Esophagus squamous epithelium (tissue), 5 donors: ENCODE data around the gene GTPBP3. TPM values are rescaled to one million over a fixed set of nuclear protein-coding genes. Genes with fewer than 3 reads are reported as not detected.

Source experiments
- DNase-seq: peaks from one replicate; lab custom pipeline; 2025; lab: John Stamatoyannopoulos, UW
- H3K27ac ChIP-seq, 4 donors: fragments of 200-600 bp; sonication (generic); one replicate each; pipeline ENCODE4 v1.5.1; 2016 to 2019; ENCODE audit warnings: mild to moderate bottlenecking in 1 of 4
- H3K27me3 ChIP-seq, 4 donors: fragments of 200-600 bp; sonication (generic); 1 replicate in 3 of 4; 2 replicates in 1 of 4; pipeline versions ENCODE4 v1.5.1 to v1.6.0; 2017 to 2021; ENCODE audit warnings: antibody characterized with exemption in 1 of 4
- H3K36me3 ChIP-seq, 3 donors: fragments of 200-600 bp; sonication (generic); one replicate each; pipeline ENCODE4 v1.5.1; 2016 to 2019
- H3K4me1 ChIP-seq, 3 donors: fragments of 200-600 bp; sonication (generic); one replicate each; pipeline ENCODE4 v1.5.1; 2017 to 2019
- H3K4me3 ChIP-seq, 4 donors: fragments of 200-600 bp; sonication (generic); 1 replicate in 3 of 4; 2 replicates in 1 of 4; pipeline ENCODE4 v1.5.1; 2016 to 2019; ENCODE audit warnings: mild to moderate bottlenecking in 2 of 4, moderate library complexity in 1 of 4
- H3K9me3 ChIP-seq, 3 donors: fragments of 200-600 bp; sonication (generic); one replicate each; pipeline ENCODE4 v1.5.1; 2016 to 2019
- CTCF ChIP-seq, 6 experiments: fragments of 450-650 bp in 4 of 6; fragments of 200-600 bp in 2 of 6; sonication (generic) in 2 of 6; IDR thresholded peaks; one replicate each; pipeline ENCODE4 v1.5.1; 2016 to 2019; ENCODE audit warnings: antibody characterized with exemption in 6 of 6, mild to moderate bottlenecking in 4 of 6, moderate library complexity in 4 of 6
- POLR2A ChIP-seq, 4 donors: fragments of 450-650 bp; IDR thresholded peaks; one replicate each; pipeline ENCODE4 v1.6.1; 2017; ENCODE audit warnings: antibody characterized with exemption in 4 of 4, mild to moderate bottlenecking in 4 of 4, moderate library complexity in 3 of 4
- whole genome bisulfite sequencing, 2 donors: methylation state at CpG; one replicate each; pipeline ENCODE4 v1.1.5; 2018; 5-methylcytosine and 5-hydroxymethylcytosine counted together
- intact Hi-C: fragments of 100-400 bp; cut with DNase I; formaldehyde crosslinking; loops from one replicate; pipeline ENCODE4 v1.15.0; 2022
- total RNA-seq, 4 donors: library from RNA; depleted of rRNA; stranded (reverse); fragments of >200 nt; gene quantifications; one replicate each; pipeline ENCODE4 v1.1.0, GENCODE V29; 2016
- donor health status: DM: yes; HTN: yes; CAD: no.

GTPBP3 gene
- 10 to 100 TPM; 22.7 to 34.9 (median 31.4) TPM for total RNA-seq

GRCh38 chr19:17336872-17337674 lies at the start of gene GTPBP3:
Gene GTPBP3 (plus strand): TSS chr19:17337553. CDS start chr19:17337612, 59 bp downstream.
- peak within 1 kb of the TSS; percentile 57 to 89 (median 77) for H3K4me3 ChIP-seq
- H3K4me1 ChIP-seq: peaks cover 35 to 76% (median 38%) of the 10 kb centered on the region in 3 donors
- peak in 1 of 4 donors; percentile 40 for TF ChIP-seq POLR2A (IDR thresholded peaks at IDR 0.05)
- TF ChIP-seq CTCF (IDR thresholded peaks at IDR 0.05): no peak
- peak within 1 kb of the TSS; percentile 87 to 98 (median 96) for H3K27ac ChIP-seq
- H3K36me3 ChIP-seq: peaks cover 0 to 27% (median 0%) of the 10 kb centered on the region in 3 donors
- peak; percentile 92 for DNase-seq
- H3K9me3 ChIP-seq: no peaks in the 10 kb centered on the region
- 0 to 1% methylated on average over 17 to 27 of the region's 41 CpGs for WGBS, 2 donors
- H3K27me3 ChIP-seq: peaks cover 0 to 4% (median 0%) of the 10 kb centered on the region in 4 donors
- intact Hi-C loops: no loop called here

GRCh38 chr19:17289489-17289888 lies 47.9 kb upstream of the GTPBP3 start:
- Histone ChIP-seq H3K36me3 (peaks cover 0 to 6% (median 0%) of the 10 kb centered on the region in 3 donors), H3K27ac (no peak overlapping the region), H3K4me1 (peaks cover 8 to 34% (median 8%) of the 10 kb centered on the region in 3 donors), H3K27me3 (peaks cover 0 to 11% (median 0%) of the 10 kb centered on the region in 4 donors), H3K4me3 (no peak overlapping the region), H3K9me3 (no peaks in the 10 kb centered on the region)
- intact Hi-C loops: loop anchor here (10.0 kb wide), 1 partner anchor 85 kb away; no protein-coding TSS in a partner anchor
- TF ChIP-seq POLR2A (IDR thresholded peaks at IDR 0.05) (no peak), CTCF (IDR thresholded peaks at IDR 0.05) (peak in 1 of 6 experiments; percentile 10)
- no peak for DNase-seq
- 15 to 38% methylated on average over 7 to 15 of the region's 22 CpGs for WGBS, 2 donors

GRCh38 chr19:17292301-17293074 lies 44.9 kb upstream of the GTPBP3 start:
- intact Hi-C loops: loop anchor here (10.0 kb wide), 1 partner anchor 92 kb away; no protein-coding TSS in a partner anchor
- Histone ChIP-seq H3K27me3 (peaks cover 0 to 11% (median 0%) of the 10 kb centered on the region in 4 donors), H3K9me3 (no peaks in the 10 kb centered on the region), H3K4me1 (peaks cover 8 to 34% (median 8%) of the 10 kb centered on the region in 3 donors), H3K36me3 (peaks cover 0 to 7% (median 0%) of the 10 kb centered on the region in 3 donors), H3K27ac (peak overlapping the region; percentile 68 to 88 (median 79)), H3K4me3 (peak overlapping the region; percentile 54 to 72 (median 65))
- WGBS, 2 donors: 0% methylated on average over 2 to 16 of the region's 46 CpGs
- TF ChIP-seq CTCF (IDR thresholded peaks at IDR 0.05): peak; percentile 60 to 85 (median 66)
- TF ChIP-seq POLR2A (IDR thresholded peaks at IDR 0.05): peak in 1 of 4 donors; percentile 34
- DNase-seq: no peak

- Histone ChIP-seq H3K36me3 (peaks cover 0 to 18% (median 0%) of the 10 kb centered on the region in 3 donors), H3K4me3 (no peak overlapping the region), H3K27me3 (peaks cover 0 to 9% (median 0%) of the 10 kb centered on the region in 4 donors), H3K27ac (no peak overlapping the region), H3K4me1 (peaks cover 8 to 34% (median 8%) of the 10 kb centered on the region in 3 donors), H3K9me3 (no peaks in the 10 kb centered on the region)
- intact Hi-C loops: loop anchor here (10.0 kb wide), 1 partner anchor 91 kb away; no protein-coding TSS in a partner anchor
- 83 to 93% methylated on average over 12 to 14 of the region's 14 CpGs for WGBS, 2 donors
- no peak for TF ChIP-seq CTCF (IDR thresholded peaks at IDR 0.05)
- no peak for TF ChIP-seq POLR2A (IDR thresholded peaks at IDR 0.05)
- DNase-seq: no peak
Observed at GRCh38 chr19:17293605-17294004, 43.7 kb upstream of the GTPBP3 start.
